HepG2 (cell line): Measurements from ENCODE around the gene RPL3. TPM values are rescaled to one million over a fixed set of nuclear protein-coding genes. Genes with fewer than 3 reads are reported as not detected.

ENCODE experiments used
- ARID3A ChIP-seq: IDR thresholded peaks from 2 replicates; pipeline ENCODE4 v1.6.1; 2012; ENCODE audit warnings: low read depth, low read length, improper control_type of control experiment
- ATF1 ChIP-seq: IDR thresholded peaks from 2 replicates; pipeline ENCODE4 v1.6.1; 2016; ENCODE audit warnings: mild to moderate bottlenecking, control low read depth
- BORCS8-MEF2B ChIP-seq: sonication (generic); formaldehyde crosslinking; IDR thresholded peaks from 2 replicates; pipeline ENCODE4 v1.8.0; 2022; ENCODE audit warnings: mild to moderate bottlenecking, missing genetic modification reagents
- CCDC6 ChIP-seq: sonication (generic); formaldehyde crosslinking; IDR thresholded peaks from 2 replicates; pipeline ENCODE4 v1.8.1; 2022; ENCODE audit warnings: mild to moderate bottlenecking, missing genetic modification reagents, moderate library complexity
- DR1 ChIP-seq: sonication (generic); formaldehyde crosslinking; IDR thresholded peaks from 2 replicates; pipeline ENCODE4 v1.8.0; 2021; ENCODE audit warnings: mild to moderate bottlenecking, missing genetic modification reagents, inconsistent platforms
- HDAC6 ChIP-seq: fragments of 200-600 bp; sonication (generic); IDR thresholded peaks from 2 replicates; pipeline ENCODE4 v1.7.0; 2017; ENCODE audit warnings: mild to moderate bottlenecking, antibody characterized with exemption, low read length, low read depth
- SALL2 ChIP-seq: sonication (generic); formaldehyde crosslinking; IDR thresholded peaks from 2 replicates; pipeline ENCODE4 v1.8.1; 2023; ENCODE audit warnings: mild to moderate bottlenecking, missing genetic modification reagents, inconsistent platforms
- SP2 ChIP-seq: sonication (generic); formaldehyde crosslinking; IDR thresholded peaks from 2 replicates; pipeline ENCODE4 v1.5.1; 2020; ENCODE audit warnings: mild to moderate bottlenecking, missing genetic modification reagents
- U2AF1 ChIP-seq: fragments of 200-400 bp; formaldehyde crosslinking; optimal IDR thresholded peaks from 2 replicates; pipeline ENCODE3; 2017; ENCODE audit warnings: mild to moderate bottlenecking, low read depth, low read length
- WIZ ChIP-seq: sonication (generic); formaldehyde crosslinking; IDR thresholded peaks from 2 replicates; pipeline ENCODE4 v1.5.1; 2020; ENCODE audit warnings: mild to moderate bottlenecking, missing genetic modification reagents
- ZBTB26 ChIP-seq: IDR thresholded peaks from 2 replicates; pipeline ENCODE4 v1.6.1; 2016; ENCODE audit warnings: missing compliant biosample characterization, missing genetic modification reagents, borderline replicate concordance
- ZNF276 ChIP-seq: sonication (generic); formaldehyde crosslinking; IDR thresholded peaks from 2 replicates; pipeline ENCODE4 v1.4.0; 2020; ENCODE audit warnings: mild to moderate bottlenecking, low read depth, missing genetic modification reagents
- ZNF510 ChIP-seq: sonication (generic); formaldehyde crosslinking; IDR thresholded peaks from 2 replicates; pipeline ENCODE4 v1.4.0; 2020; ENCODE audit warnings: low read depth, mild to moderate bottlenecking, missing genetic modification reagents
- polyA plus RNA-seq, 8 experiments: library from polyadenylated mRNA; depleted of rRNA in 3 of 8; stranded (reverse) in 7 of 8; unstranded in 1 of 8; fragments of >200 nt; fragmentation: Illumina TruSeq in 4 of 8; extraction: Trizol in 4 of 8; gene quantifications; 2 replicates each; pipeline versions ENCODE4 v1.2.1 to v1.2.3, GENCODE V29; 2011 to 2016; ENCODE audit warnings: low read depth in 4 of 8, missing spikeins in 1 of 8, mixed read lengths in 1 of 8; ENCODE audit not compliant: insufficient read depth in 1 of 8
- total RNA-seq, 5 experiments: library from RNA; depleted of rRNA; stranded (reverse); fragments of >200 nt; fragmentation: Illumina TruSeq; extraction: Trizol; gene quantifications; 2 replicates each; pipeline ENCODE4 v1.2.3, GENCODE V29; 2016; ENCODE audit warnings: low read depth in 1 of 5
- TF ChIP-seq, protein P1 (sequence below): sonication (generic); formaldehyde crosslinking; IDR thresholded peaks from 2 replicates; pipeline ENCODE4 v1.4.0; 2020; ENCODE audit warnings: mild to moderate bottlenecking, missing genetic modification reagents
- TF ChIP-seq, protein P2 (sequence below): sonication (generic); formaldehyde crosslinking; IDR thresholded peaks from 2 replicates; pipeline ENCODE4 v1.5.1; 2020; ENCODE audit warnings: missing genetic modification reagents, mild to moderate bottlenecking, borderline replicate concordance

RPL3 gene
- total and polyA plus RNA-seq, 2 of the 13 experiments (the other 11 are each of a cell fraction or from before 2014, with no cell fraction given): 1,051 to 3,279 TPM

- no peak for TF ChIP-seq ZNF276 (CRISPR knock-in tag)
- no peak for TF ChIP-seq HDAC6
- no peak for TF ChIP-seq CCDC6 (CRISPR knock-in tag)
- TF ChIP-seq ZBTB26 (CRISPR knock-in tag): no peak
- no peak for TF ChIP-seq SALL2 (CRISPR knock-in tag)
- TF ChIP-seq U2AF1: no peak
- TF ChIP-seq WIZ (CRISPR knock-in tag): 0 out of 2 replicates have a peak, but pooled peaks have one; percentile 61
- no peak for TF ChIP-seq ATF1
- TF ChIP-seq SP2: no peak
- no peak for TF ChIP-seq ZNF510
- TF ChIP-seq DR1: no peak
- TF ChIP-seq, protein P1, sequence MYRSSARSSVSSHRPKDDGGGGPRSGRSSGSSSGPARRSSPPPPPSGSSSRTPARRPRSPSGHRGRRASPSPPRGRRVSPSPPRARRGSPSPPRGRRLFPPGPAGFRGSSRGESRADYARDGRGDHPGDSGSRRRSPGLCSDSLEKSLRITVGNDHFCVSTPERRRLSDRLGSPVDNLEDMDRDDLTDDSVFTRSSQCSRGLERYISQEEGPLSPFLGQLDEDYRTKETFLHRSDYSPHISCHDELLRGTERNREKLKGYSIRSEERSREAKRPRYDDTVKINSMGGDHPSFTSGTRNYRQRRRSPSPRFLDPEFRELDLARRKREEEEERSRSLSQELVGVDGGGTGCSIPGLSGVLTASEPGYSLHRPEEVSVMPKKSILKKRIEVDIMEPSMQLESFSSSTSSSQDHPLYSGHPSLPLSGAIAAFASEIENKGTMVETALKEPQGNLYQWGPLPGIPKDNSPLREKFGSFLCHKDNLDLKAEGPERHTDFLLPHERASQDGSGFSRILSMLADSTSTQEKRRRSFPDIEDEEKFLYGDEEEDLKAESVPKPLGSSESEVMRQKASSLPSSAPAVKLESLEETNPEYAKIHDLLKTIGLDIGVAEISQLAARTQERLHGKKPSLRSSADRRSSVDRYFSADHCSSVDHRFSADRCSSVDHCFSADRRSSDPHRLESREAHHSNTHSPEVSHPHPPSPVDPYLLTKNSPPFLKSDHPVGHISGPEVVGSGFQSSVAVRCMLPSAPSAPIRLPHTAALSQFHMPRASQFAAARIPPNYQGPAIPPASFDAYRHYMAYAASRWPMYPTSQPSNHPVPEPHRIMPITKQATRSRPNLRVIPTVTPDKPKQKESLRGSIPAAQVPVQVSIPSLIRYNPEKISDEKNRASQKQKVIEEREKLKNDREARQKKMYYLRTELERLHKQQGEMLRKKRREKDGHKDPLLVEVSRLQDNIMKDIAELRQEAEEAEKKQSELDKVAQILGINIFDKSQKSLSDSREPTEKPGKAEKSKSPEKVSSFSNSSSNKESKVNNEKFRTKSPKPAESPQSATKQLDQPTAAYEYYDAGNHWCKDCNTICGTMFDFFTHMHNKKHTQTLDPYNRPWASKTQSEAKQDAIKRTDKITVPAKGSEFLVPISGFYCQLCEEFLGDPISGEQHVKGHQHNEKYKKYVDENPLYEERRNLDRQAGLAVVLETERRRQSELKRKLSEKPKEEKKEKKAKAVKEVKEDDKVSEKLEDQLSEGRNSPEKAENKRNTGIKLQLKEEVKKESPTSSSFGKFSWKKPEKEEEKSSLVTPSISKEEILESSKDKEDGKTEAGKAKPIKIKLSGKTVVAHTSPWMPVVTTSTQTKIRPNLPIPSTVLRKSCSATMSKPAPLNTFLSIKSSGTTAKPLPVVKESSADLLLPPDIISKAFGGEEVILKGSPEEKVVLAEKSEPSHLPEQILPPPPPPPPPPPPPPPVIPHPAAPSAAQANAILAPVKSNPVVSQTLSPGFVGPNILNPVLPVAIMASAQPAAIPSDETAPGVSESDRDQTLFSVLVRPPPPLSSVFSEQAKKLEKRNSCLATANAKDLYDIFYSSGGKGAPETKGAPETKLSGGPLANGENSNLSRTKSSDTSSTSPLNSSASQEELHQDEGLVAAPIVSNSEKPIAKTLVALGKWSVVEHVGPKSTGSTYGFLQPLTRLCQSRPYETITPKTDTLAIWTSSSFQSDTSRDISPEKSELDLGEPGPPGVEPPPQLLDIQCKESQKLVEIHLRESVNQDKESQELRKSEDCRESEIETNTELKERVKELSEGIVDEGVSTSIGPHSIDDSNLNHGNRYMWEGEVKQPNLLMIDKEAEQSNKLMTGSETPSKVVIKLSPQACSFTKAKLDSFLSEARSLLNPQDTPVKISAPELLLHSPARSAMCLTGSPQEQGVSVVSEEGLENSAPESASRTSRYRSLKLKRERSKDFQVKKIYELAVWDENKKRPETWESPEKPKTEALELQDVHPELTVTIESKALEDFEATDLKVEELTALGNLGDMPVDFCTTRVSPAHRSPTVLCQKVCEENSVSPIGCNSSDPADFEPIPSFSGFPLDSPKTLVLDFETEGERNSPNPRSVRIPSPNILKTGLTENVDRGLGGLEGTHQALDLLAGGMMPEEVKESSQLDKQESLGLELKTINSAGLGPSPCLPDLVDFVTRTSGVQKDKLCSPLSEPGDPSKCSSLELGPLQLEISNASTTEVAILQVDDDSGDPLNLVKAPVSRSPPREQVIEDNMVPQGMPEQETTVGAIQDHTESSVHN: no peak
- TF ChIP-seq, protein P2, sequence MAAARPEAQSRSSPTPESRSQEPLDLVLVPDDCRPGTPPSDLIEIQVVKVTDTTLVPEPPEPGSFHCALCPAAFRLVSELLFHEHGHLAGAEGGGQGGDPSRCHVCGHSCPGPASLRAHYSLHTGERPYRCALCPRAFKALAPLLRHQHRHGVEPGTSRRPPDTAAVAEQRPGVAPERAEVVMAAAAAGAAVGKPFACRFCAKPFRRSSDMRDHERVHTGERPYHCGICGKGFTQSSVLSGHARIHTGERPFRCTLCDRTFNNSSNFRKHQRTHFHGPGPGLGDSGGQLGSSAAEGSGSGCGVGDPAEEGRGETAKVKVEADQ (CRISPR knock-in tag): no peak
- TF ChIP-seq ARID3A: no peak
- no peak for TF ChIP-seq BORCS8-MEF2B (CRISPR knock-in tag)
Observed at GRCh38 chr22:39303892-39304671, 15.3 kb downstream of the RPL3 start (continued).
